OCI-LY7 (cell line): ENCODE measurements around the gene BTG4. TPM values are rescaled to one million over a fixed set of nuclear protein-coding genes. Genes with fewer than 3 reads are reported as not detected.

ENCODE experiments used
- BruUV-seq: library from RNA; stranded (reverse); fragments of 400-500 nt; replicated peaks from 2 replicates; lab custom pipeline; 2021; lab: Mats Ljungman, UMichigan
- CTCF ChIA-PET: fragments of 300-600 bp; sonication (Branson Sonifier 250); formaldehyde crosslinking; loops from one replicate; lab custom pipeline; 2022; ENCODE audit warnings: antibody characterized with exemption; ENCODE audit not compliant: unreplicated experiment; lab: Charles Lee
- POLR2A ChIA-PET: fragments of 300-600 bp; sonication (Branson Sonifier 250); formaldehyde crosslinking; loops from one replicate; lab custom pipeline; 2022; ENCODE audit warnings: antibody characterized with exemption; lab: Charles Lee
- DNase-seq: peaks from one replicate; pipeline ENCODE4 v3.0.0-alpha.2; 2015; ENCODE audit warnings: low spot score
- H2AFZ ChIP-seq: fragments of 200-600 bp; sonication (generic), shearing (Covaris generic); 2 replicates; pipeline ENCODE4 v1.6.1; 2014; ENCODE audit warnings: mild to moderate bottlenecking, antibody characterized with exemption, low read length, moderate library complexity
- H3K27ac ChIP-seq: fragments of 200-600 bp; sonication (generic); 2 replicates; pipeline ENCODE4 v1.5.1; 2014; ENCODE audit warnings: mixed run types, low read depth, mild to moderate bottlenecking, moderate library complexity, low read length, inconsistent platforms; ENCODE audit not compliant: poor library complexity, severe bottlenecking
- H3K36me3 ChIP-seq: fragments of 200-600 bp; sonication (generic); 2 replicates; pipeline ENCODE4 v1.6.1; 2014; ENCODE audit warnings: mild to moderate bottlenecking, antibody characterized with exemption, low read length, moderate library complexity, mixed read lengths; ENCODE audit not compliant: insufficient read depth
- H3K4me1 ChIP-seq: fragments of 200-600 bp; sonication (generic); 2 replicates; pipeline ENCODE4 v1.5.1; 2014; ENCODE audit warnings: mild to moderate bottlenecking, low read length; ENCODE audit not compliant: insufficient read depth, poor library complexity, severe bottlenecking
- H3K4me2 ChIP-seq: fragments of 200-600 bp; sonication (generic); 2 replicates; pipeline ENCODE4 v1.6.1; 2014; ENCODE audit warnings: mild to moderate bottlenecking, low read length
- H3K4me3 ChIP-seq: fragments of 200-600 bp; sonication (generic); 2 replicates; pipeline ENCODE4 v1.5.1; 2014; ENCODE audit warnings: mild to moderate bottlenecking, low read depth, low read length; ENCODE audit not compliant: poor library complexity, severe bottlenecking
- H3K79me2 ChIP-seq: fragments of 200-600 bp; sonication (generic); 2 replicates; pipeline ENCODE4 v1.6.1; 2016; ENCODE audit warnings: low read depth, mild to moderate bottlenecking, low read length, moderate library complexity, mixed read lengths; ENCODE audit not compliant: insufficient read depth
- H3K9me2 ChIP-seq: fragments of 200-600 bp; sonication (generic); 2 replicates; pipeline ENCODE4 v1.6.1; 2016; ENCODE audit warnings: mild to moderate bottlenecking, low read length, mixed read lengths; ENCODE audit not compliant: insufficient read depth
- H3K9me3 ChIP-seq: fragments of 200-600 bp; sonication (generic); 2 replicates; pipeline ENCODE4 v1.6.1; 2014; ENCODE audit warnings: mild to moderate bottlenecking, mixed run types, low read length, mixed read lengths
- H4K20me1 ChIP-seq: fragments of 200-600 bp; sonication (generic); 2 replicates; pipeline ENCODE4 v1.6.1; 2014; ENCODE audit warnings: mild to moderate bottlenecking, antibody characterized with exemption, low read length, moderate library complexity, mixed read lengths; ENCODE audit not compliant: insufficient read depth
- CTCF ChIP-seq: fragments of 200-600 bp; sonication (generic); conservative IDR thresholded peaks from 2 replicates; pipeline ENCODE4 v1.5.1; 2014; ENCODE audit warnings: mild to moderate bottlenecking, antibody characterized with exemption, low read length, moderate library complexity, mixed read lengths
- EZH2phosphoT487 ChIP-seq: fragments of 200-600 bp; sonication (generic); IDR thresholded peaks from 2 replicates; pipeline ENCODE4 v1.6.1; 2018; ENCODE audit warnings: low read depth, borderline replicate concordance, mild to moderate bottlenecking, mixed run types, antibody characterized with exemption, low read length, moderate library complexity, mixed read lengths
- intact Hi-C: fragments of 100-400 bp; cut with micrococcal nuclease; formaldehyde crosslinking; loops from one replicate; pipeline ENCODE4 v1.10.0; 2022; ENCODE audit not compliant: unreplicated experiment
- total RNA-seq, 2 experiments: library from RNA; depleted of rRNA in 1 of 2; stranded (reverse); fragments of >200 nt in 1 of 2; shearing (Covaris generic) in 1 of 2; gene quantifications; 2 replicates each; pipeline ENCODE4 v1.2.3, GENCODE V29; 2014 to 2022

Gene BTG4
- total RNA-seq, 2 experiments from 2014 or later: not detected

- no peaks in the 10 kb centered on the region for H3K9me3 ChIP-seq
- H2AFZ ChIP-seq: no peak overlapping the region
- DNase-seq: no peak
- intact Hi-C loops: no loop called here
- H3K79me2 ChIP-seq: no peaks in the 10 kb centered on the region
- H3K4me3 ChIP-seq: no peak overlapping the region
- H3K27ac ChIP-seq: no peak overlapping the region
- no peaks in the 10 kb centered on the region for H3K9me2 ChIP-seq
- H3K4me2 ChIP-seq: no peak overlapping the region
- ChIA-PET CTCF (no interaction called here), POLR2A (interaction anchor here (1.1 kb wide), 2 partner anchors 13 to 16 kb away, joined by 3 read pairs; no protein-coding TSS in a partner anchor)
- BruUV-seq: no TSS peak
- H3K4me1 ChIP-seq: no peaks in the 10 kb centered on the region
- no peak for TF ChIP-seq CTCF
- no peak for TF ChIP-seq EZH2phosphoT487
- H3K36me3 ChIP-seq: no peaks in the 10 kb centered on the region
- H4K20me1 ChIP-seq: no peaks in the 10 kb centered on the region
Measured at GRCh38 chr11:111460856-111461255, 51.3 kb downstream of the BTG4 start.

GRCh38 chr11:111460340-111460739 is 51.8 kb downstream of the BTG4 start:
- H3K4me1 ChIP-seq: no peaks in the 10 kb centered on the region
- no TSS peak for BruUV-seq
- no peaks in the 10 kb centered on the region for H3K9me3 ChIP-seq
- intact Hi-C loops: no loop called here
- ChIA-PET CTCF (no interaction called here), POLR2A (interaction anchor here (1.1 kb wide), 2 partner anchors 14 to 16 kb away, joined by 3 read pairs; no protein-coding TSS in a partner anchor)
- H4K20me1 ChIP-seq: no peaks in the 10 kb centered on the region
- no peak overlapping the region for H3K27ac ChIP-seq
- no peaks in the 10 kb centered on the region for H3K9me2 ChIP-seq
- no peaks in the 10 kb centered on the region for H3K36me3 ChIP-seq
- DNase-seq: no peak
- TF ChIP-seq EZH2phosphoT487 (no peak), CTCF (no peak)
- H2AFZ ChIP-seq: no peak overlapping the region
- no peak overlapping the region for H3K4me3 ChIP-seq
- H3K79me2 ChIP-seq: no peaks in the 10 kb centered on the region
- H3K4me2 ChIP-seq: no peak overlapping the region

GRCh38 chr11:111459506-111460270 is 52.5 kb downstream of the BTG4 start:
- H3K79me2 ChIP-seq: no peaks in the 10 kb centered on the region
- H4K20me1 ChIP-seq: no peaks in the 10 kb centered on the region
- CTCF ChIA-PET: no interaction called here
- no peak overlapping the region for H3K4me2 ChIP-seq
- H3K4me1 ChIP-seq: no peaks in the 10 kb centered on the region
- no peaks in the 10 kb centered on the region for H3K9me2 ChIP-seq
- POLR2A ChIA-PET: interaction anchor here (1.1 kb wide), 2 partner anchors 14 to 17 kb away, joined by 3 read pairs; no protein-coding TSS in a partner anchor
- H3K27ac ChIP-seq: no peak overlapping the region
- no peak overlapping the region for H3K4me3 ChIP-seq
- BruUV-seq: no TSS peak
- no peak for DNase-seq
- H3K36me3 ChIP-seq: no peaks in the 10 kb centered on the region
- H2AFZ ChIP-seq: no peak overlapping the region
- TF ChIP-seq EZH2phosphoT487 (no peak), CTCF (no peak)
- H3K9me3 ChIP-seq: no peaks in the 10 kb centered on the region
- intact Hi-C loops: loop anchor here (10.0 kb wide), 1 partner anchor 95 kb away; no protein-coding TSS in a partner anchor
